ENCODE measurements around the gene NDOR1.

NDOR1 gene
- 45.9 to 47.6 reads per million in 2 donors for total RNA-seq

GRCh38 chr9:137205126-137206069 lies at the start of gene NDOR1, which contains the start of gene TMEM203:
NDOR1 (plus strand) TSS chr9:137205700; CDS start chr9:137205778, 78 bp downstream.
TMEM203 (minus strand) TSS chr9:137205648; CDS start chr9:137205414, 234 bp downstream.
- peak; percentile 92 for DNase-seq

- DNase-seq, result no peak
These were observed 48.7 kb upstream of the NDOR1 start for GRCh38 chr9:137156567-137157375.

- DNase-seq, result no peak
These were observed 47.7 kb upstream of the NDOR1 start for GRCh38 chr9:137157618-137158415.

- DNase-seq, result no peak
These were observed 46.9 kb upstream of the NDOR1 start for GRCh38 chr9:137158625-137159024.

- no peak for DNase-seq
These were observed 46.1 kb upstream of the NDOR1 start for GRCh38 chr9:137159105-137160053.

GRCh38 chr9:137160054-137160425 lies 45.5 kb upstream of the NDOR1 start:
- DNase-seq, result no peak

- DNase-seq, result no peak
These were observed 44.6 kb upstream of the NDOR1 start for GRCh38 chr9:137160716-137161557.

GRCh38 chr9:137161558-137162486 lies 43.7 kb upstream of the NDOR1 start:
- no peak for DNase-seq

- no peak for DNase-seq
These were observed 42.8 kb upstream of the NDOR1 start for GRCh38 chr9:137162505-137163364.

GRCh38 chr9:137163365-137163715 lies 42.2 kb upstream of the NDOR1 start:
- no peak for DNase-seq

- no peak for DNase-seq
These were observed 41.7 kb upstream of the NDOR1 start for GRCh38 chr9:137163805-137164204.

GRCh38 chr9:137164370-137165249 lies 40.9 kb upstream of the NDOR1 start:
- DNase-seq, result no peak

GRCh38 chr9:137165250-137165836 lies 40.2 kb upstream of the NDOR1 start:
- DNase-seq, result no peak

- DNase-seq, result no peak
These were observed 38.9 kb upstream of the NDOR1 start for GRCh38 chr9:137166380-137167229.

GRCh38 chr9:137167277-137167746 lies 38.2 kb upstream of the NDOR1 start:
- DNase-seq, result no peak

Measured in activated gamma-delta T cell (primary cell).